HG03064 (cell line): Measurements from ENCODE around the gene KRT4.

ENCODE experiments used
- ATAC-seq: cut with Tn5 transposase; IDR thresholded peaks from one replicate; pipeline ENCODE4 v1.9.1; 2021; ENCODE audit warnings: low read depth; ENCODE audit not compliant: unreplicated experiment

KRT4 gene

DNA sequence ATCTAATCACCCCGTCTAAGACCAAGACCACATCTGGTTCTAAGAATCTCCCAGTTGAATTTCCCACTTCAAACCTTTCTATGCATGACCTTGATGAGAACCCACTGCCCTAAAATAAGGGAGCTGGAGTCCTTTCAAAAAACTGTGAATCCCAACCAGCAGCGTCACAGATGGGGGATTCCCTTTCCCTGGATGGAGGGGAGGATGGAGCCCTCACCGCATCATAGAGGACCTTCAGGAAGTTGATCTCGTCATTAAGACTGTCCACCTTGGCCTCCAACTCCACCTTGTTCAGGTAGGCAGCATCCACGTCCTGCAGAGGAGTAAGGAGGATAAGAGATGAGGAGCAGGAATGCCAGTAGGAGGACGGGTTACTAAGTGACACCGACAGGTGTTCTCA lies 4.8 kb downstream of the KRT4 start:
- no peak for ATAC-seq

DNA sequence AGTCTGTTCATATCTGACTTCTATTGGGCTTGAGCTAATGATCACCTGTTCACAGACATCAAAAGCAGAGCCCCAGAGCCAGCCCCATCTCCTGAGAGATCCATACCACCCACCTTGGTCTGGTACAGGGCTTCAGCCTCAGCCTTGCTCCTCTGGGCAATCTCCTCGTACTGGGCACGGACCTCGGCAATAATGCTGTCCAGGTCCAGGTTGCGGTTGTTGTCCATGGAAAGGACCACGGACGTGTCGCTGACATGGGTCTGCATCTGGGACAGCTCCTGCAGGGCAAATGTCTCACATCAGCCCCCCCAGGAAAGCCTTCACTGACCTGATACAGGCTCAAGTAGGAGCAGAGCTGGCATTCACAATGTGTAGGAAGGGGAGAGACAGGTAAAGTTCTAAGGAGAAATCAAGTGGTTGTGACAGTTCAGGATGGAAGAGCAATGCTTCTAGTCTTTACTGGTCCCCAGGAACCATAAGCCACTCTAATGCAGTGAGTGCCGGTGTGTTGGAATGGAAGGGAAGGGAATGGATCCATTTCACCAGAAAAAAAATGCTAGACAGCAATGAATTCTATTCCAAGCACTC lies 5.2 kb downstream of the KRT4 start:
- ATAC-seq: no peak

DNA sequence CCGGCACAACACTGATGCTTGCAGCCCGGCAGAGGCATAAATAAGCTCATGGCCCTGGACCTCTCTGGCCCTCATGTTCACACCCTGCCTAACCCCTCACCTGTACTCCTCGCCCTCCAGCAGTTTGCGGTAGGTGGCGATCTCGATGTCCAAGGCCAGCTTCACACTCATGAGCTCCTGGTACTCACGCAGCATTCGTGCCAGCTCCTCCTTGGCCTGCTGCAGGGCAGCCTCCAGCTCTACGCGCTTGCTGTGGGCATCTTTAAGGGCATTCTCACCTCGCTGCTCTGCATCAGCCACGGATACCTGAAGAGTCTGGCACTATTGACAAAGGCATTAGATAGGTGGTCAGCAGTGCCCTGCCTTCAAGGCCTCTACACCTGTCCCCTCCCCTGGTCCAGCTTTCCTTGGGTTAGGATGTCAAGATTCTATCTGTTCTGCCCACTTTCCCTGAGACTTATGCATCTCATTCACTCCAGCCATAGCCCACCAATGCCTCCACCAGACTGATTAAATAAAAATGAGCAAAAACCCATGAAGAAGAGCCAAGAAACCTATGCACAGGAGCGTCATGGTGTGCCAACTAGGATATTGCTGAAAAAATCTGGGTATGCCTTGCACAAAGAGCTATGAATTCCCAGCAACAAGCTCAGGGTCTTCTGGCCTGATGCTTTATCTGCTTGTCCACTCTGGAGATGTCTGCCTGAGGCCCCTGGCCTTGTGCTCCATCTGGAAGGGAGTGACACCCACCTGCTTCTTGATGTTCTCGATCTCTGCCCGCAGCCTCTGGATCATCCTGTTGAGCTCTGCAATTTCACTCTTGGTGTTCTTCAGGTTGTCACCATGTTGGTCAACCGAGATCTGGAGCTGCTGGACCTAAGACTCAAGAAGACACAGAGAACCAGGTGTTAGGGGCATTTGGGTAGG lies 6.1 kb downstream of the KRT4 start:
- no peak for ATAC-seq

DNA sequence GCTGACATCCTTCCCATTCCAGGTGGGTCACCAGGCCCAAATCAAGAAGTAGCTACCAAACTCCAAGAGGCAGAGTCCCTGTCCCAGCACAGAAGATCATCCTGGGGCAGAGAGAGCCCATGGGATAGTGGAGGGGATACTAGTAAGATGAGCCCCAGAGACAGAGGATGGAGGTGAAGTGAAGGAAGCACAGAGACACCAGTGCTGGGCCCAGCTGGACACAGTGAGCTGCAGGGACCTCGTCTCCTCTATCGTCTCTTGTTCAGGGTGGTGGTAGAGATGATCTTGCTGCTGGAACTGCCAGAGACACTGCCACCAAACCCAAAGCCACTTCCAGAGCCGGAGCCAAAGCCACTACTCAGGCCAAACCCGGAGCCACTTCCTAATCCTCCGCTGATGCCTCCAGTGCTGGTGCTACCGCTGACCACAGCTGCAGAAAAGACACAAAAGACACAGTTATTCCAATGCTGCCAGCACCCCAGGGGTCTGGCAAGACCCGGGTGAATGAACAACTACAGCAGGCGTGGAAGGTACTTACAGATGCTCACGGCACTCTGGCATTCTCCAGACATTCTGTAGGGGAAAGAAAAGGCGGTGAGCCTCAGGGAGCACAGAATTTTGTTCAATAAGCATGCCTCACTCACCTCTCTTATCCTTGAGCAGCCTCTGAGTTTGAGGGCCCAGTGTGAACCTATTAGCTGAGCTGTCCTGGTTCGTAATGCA lies 6.9 kb downstream of the KRT4 start:
- no peak for ATAC-seq

DNA sequence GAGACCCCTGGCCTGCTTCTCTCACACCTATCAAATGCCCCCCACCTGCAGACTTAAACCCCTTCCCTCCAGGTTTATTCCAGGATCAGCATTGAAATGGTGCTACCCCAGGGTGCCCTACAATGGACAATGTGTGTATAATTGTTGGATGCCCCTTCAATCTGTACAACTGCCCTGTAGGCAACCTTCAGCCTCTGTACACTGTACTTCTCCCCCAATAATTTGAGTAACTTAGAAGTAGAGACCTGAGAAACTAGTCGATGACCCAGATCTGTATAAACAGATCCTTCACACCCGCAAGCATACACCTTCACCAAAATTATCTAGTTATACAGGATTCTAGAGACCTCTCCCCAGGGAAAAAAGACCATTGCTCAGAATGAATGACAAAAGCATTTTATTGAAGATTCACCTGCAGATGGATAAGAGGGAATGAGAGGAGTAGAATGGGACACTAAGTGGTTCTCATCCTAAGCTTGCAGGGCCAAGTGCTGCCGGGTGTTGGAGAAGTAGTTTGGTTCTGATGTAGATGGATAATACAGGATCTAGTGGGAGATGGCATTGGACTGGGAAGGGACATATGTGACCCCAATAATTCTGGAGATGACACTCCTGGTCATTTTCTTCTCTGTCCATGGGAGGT lies 7.6 kb downstream of the KRT4 start:
- no peak for ATAC-seq

DNA sequence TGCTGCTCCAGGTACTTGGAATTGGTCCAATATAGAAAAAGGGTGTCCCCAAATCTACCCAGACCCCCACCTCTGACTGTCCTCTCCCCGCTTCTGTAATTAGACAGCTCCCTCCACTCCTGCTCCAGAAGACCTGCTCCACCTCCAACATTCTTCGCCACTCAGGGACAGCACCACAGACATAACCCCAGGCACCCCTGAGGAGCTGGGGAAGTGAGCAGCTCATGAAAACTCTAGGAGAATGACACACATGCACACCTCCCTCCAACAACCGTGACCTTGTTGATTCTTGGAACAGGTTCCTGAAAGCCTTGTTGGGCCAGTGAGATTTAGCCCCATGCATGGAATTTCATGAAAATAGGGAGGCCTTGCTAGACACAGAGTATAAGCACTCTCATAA lies 8.2 kb downstream of the KRT4 start:
- no peak for ATAC-seq

DNA sequence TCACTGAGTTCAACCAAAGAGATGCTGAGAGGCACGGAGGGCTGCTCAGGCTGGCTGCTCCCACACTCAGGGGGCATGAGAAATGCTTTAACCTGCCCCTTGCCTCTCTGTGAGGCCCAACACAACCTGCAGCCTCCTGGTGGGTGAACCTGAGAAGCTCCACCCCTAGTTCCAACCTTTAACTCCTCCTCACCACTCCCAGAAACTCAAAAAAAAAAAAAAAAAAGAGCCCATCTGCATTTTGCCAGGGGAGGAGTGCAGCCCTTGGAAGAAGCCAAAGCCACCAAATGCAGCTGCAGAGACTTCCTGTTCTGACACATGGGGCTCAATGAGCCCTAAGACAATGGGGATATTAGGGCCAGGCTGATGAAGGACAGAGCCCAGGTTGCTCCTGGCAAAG lies 8.9 kb downstream of the KRT4 start:
- no peak for ATAC-seq

DNA sequence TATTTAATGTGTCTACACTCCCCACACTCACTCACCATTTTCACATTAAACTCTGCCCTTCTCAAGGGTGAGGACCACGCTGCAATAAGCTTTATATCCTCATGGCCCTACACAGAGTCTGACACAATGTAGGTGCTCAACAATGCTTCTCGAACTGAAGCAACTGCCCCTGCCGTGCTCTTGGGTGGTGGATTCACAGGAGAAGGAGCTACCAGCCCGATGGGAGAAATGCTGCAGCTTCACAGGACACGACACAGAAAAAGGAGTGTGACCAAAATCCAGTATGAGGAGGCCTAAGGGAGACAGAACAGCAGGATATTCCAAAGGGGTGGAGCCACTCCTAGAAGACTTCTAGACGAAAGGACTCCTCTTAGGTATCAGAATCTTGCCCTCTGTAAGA lies 11.5 kb downstream of the KRT4 start:
- ATAC-seq: no peak

DNA sequence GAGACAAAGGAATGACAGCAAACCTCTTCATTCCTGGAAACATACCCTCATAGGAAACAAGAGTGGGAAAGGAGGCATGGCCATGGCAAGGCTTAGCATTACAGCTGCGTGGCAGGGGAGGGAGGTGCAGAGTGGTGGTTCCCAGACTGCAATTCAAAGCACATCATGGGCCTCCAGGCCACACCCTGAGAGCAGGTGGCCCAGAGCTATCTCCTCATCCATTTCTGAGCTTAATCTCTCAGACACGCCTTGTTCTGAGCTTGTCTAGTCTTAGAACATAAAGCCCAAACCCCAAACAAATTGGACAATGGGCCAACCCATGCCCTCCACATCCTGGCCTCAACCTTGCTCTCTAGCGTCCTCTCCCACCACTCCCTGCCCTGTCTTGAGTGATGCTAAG lies 12.1 kb downstream of the KRT4 start:
- no peak for ATAC-seq

DNA sequence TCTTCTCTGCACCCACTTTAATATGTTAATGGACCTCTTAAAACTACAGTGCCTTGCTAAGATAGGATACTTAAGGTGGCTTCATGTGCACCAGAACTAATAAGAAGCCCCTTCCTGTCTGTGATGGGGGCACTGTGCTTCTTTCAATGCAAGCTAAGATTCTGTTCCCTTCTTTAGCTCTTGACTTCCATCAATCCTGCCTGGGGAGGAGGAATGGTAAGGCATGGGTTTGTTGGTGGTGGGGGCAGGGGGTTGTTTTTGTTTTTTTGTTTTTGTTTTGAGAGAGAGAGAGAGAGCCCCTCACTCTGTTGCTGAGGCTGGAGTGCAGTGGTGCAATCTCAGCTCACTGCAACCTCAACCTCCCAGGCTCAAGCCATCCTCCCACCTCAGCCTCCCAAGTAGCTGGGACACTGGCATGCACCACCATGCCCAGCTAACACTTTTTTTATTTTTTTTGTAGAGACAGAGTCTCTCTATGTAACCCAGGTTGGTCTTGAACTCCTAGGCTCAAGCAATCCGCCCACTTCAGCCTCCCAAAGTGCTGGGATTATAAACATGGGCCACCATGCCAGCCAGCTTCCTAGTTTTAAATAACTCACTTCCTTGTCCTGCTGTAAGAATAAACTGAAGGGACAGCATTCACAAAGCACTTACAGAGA lies 13.5 kb downstream of the KRT4 start:
- no peak for ATAC-seq

DNA sequence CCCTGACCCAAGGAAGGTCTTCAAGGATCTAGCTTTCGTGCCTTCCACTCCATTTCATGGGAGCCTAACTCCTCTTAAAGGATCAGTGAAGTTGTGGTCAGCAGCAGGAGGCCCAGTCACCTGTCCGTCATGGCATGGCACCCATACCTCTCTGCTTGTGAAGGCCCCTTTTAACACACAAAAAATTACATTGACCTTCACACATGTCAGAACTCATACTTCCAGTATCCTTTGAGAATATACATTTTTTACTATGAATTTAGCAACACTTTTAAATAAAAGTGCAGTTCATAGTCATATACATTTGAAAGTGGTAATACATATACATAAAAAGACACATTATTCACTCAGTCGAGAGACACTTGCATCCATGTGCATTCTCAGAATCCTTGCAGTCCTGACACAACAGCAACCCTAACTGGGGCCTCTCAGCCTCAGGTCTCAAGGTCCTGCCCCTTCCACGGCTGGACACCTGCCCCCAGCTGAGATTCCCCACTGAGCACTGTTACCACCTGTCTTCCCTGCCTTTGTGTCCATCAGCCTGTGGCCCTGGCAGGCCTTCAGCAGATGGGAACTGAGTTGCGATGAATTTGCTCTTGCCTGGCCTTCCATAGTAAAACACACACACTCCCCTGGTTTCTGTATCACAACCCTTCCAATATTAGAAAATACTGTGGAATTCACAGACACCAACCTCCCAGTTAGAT lies 14.3 kb downstream of the KRT4 start:
- ATAC-seq: no peak

DNA sequence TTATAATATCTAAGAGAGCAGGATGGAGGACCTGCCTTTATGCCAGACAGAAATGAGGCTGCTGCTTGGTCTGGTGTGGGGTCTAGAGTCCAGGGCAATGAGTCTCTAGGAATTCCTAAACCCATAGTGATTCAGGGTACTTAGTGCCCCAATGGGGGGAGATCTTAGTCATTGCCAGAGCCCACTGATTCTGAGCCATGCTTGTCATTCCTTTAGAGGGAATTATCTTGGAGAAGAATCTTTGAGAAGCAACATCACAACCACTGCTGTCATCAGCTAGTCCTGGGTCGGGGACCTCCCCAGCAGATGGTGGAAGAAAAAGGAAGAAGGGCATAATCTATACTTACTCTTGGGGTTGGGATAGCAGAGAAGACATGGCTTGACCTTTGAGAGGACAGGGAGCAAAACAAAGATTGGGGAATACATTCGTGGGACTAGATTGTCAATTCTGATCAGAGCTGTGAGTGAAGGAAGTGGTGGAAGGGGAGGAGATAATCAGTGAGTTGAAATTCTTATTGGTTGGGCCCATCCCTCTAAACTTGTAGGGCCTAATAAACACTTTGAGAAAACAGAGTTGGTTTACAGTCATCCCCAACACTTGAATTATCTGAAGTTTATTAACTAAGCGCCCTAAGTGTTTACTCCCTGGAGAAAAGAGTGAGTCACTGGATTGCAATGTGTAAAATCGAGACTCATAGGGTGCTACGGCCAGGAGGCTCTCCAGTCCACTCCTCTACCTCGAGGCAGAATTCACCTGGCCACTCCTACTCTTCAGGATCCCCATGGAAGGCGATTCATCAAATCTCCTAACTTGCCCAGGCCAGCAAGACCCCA lies 15.0 kb downstream of the KRT4 start:
- ATAC-seq: no peak

DNA sequence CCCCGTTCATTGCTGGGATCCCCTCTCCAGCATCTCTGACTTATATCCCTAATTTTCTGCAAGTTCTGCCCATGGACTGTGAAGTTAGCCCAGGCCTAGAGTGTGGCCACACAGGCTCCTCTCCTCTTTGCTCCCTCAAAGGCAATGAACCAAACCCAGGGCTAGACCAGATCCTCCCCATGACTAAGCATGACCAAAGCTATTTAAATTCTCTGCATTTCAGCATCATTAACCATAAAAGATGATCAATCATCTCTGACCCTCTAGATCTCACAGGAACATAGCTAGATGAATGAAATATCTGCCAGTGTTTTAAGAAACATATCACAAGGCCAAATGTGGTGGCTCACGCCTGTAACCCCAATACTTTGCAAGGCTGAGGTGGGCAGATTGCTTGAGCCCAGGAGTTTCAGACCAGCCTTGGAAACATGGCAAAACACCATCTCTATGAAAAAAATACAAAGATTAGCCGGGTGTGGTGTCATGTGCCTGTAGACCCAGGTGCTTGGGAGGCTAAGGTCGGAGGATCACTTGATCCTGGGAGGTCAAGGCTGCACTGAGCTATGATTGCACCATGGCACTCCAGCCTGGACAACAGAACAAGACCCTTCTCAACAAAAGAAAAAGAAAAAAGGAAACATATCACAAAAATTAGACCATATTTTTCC lies 15.8 kb downstream of the KRT4 start:
- ATAC-seq: no peak

DNA sequence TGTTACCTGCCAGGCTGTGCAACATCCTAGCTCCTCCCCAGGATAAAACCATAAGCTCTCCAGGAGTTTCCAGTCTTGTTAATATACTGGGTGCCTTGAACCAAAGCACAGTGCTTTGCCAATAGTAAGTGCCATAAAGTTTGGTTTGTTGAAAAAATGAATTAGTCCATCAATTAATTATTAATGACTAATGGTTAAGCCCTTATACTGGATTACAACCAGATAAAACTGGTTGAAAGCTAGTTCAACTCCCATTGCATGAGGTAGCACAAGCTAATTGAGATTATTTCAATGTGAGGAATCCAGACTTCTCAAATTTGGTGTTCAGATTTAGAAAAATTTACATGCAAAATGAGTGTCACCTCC lies 16.4 kb downstream of the KRT4 start:
- ATAC-seq: no peak

DNA sequence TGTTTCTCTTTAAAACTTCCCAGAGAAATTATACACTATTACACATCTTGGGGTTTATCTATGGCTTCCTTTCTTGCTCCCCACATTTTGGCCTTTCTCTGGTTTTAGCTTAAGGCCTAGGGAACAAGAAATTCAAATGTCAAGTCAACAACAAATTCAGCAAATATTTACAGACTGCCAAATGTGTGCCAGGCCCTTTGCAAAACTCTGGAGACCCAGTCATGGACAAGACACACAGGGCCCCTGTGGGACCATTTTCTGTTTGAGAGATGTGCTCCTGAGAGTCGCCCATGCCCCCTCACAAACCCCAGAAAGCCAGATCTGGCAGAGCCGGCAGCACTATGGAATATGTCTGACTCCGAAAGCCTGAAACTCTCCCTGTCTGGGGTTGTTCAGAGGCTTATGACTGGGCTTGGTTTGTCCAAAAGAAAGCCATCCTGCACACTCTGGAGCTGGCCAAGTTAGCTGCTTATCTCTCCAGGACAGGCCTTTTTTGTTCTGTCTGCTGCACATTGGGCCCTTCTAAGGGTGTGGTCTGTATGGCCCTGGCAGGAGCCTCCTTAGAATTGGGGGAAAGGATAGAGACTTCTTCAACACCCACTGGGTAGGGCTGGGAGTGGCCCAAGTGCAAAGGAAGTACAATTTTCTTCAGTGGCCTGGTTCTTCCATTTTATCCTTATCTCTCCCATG lies 16.9 kb downstream of the KRT4 start:
- no peak for ATAC-seq

DNA sequence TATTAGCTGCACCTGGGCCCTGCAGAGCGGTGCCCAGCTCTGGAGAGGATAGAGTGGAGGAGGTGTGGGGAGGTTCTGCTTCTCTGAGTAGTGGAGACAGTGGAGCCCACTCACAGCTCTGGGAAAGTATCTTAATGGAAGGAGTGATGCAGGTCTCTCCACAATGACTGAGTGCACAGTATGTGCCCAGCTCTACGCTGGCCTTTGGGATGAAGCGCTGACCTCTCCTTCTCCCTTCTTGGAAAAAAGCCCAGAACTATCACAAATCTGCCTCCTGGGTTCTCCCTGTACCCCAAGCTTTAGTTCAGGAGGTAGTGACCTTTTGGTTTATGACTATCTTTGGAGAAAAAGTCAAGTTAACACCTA lies 17.5 kb downstream of the KRT4 start:
- no peak for ATAC-seq

DNA sequence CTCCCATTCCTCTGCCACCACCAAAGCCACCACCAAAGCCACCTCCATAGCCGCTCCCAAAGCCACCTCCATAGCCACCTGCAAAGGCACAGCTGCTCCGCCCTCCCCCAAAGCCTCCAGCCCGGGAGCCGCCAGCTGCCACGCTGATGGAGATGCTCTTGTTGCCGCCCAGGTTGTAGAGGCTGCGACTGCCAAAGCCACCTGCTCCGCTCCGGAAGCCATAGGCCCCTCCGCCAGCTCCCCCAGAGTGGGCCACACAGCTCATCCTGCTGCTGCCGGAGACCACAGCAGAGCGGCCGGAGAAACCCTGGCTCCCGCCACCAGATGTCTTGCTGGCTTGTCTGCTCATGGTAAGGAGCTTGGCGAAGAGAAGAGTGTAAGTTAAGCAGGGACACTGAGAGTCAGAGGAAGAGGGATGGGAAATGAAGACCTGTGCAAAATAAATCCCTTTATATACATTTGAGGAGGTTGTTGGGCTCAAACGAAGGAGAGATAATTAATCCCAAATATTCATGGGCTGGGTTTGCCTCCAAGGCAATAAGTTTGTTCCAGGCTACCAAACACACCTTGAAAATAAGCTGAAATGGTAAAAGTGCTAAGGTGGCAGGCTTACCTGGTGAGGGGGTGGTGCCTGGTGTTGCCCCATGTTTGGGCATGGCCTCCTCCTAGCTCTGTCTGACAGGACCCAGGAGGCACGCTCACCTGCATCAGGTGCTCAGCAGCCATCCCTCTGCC lies 18.1 kb downstream of the KRT4 start, which contains the start of gene KRT3:
Gene KRT3, minus strand, starts transcription at position 424 of the 735 bp plus-strand sequence. Its CDS starts 75 bp downstream, at position 349.
- no peak for ATAC-seq
